Naive thymus-derived CD4-positive, alpha-beta T cell (primary cell): Measurements from ENCODE around the gene ST3GAL6. TPM values are rescaled to one million over a fixed set of nuclear protein-coding genes. Genes with fewer than 3 reads are reported as not detected.

Source experiments
- ATAC-seq: fragments of 150-1000 bp; cut with Tn5 transposase; 2 replicates; pipeline ENCODE4 v1.10.0; 2021; ENCODE audit warnings: mild to moderate bottlenecking, moderate library complexity
- CTCF ChIA-PET: fragments of 350-600 bp; sonication (Branson Sonifier 250); formaldehyde crosslinking; loops from one replicate; lab custom pipeline; 2021; ENCODE audit warnings: antibody characterized with exemption; lab: Charles Lee
- POLR2A ChIA-PET: fragments of 350-600 bp; sonication (Branson Sonifier 250); formaldehyde crosslinking; loops from one replicate; lab custom pipeline; 2021; ENCODE audit warnings: antibody characterized with exemption, inconsistent platforms; lab: Charles Lee
- DNase-seq, 9 donors: peaks; one replicate each; pipeline versions ENCODE4 v3.0.0 to v3.0.0-alpha.2; 2020 to 2022; ENCODE audit warnings: mixed read lengths in 1 of 9
- H3K27ac ChIP-seq: one replicate; pipeline ENCODE4 v1.7.0; 2013; ENCODE audit warnings: mild to moderate bottlenecking, low read depth, low read length, moderate library complexity
- H3K27me3 ChIP-seq, 2 donors: one replicate each; pipeline ENCODE4 v1.7.0; 2013; ENCODE audit warnings: low read length in 2 of 2, mild to moderate bottlenecking in 2 of 2, moderate library complexity in 2 of 2; ENCODE audit not compliant: control insufficient read depth in 2 of 2, insufficient read depth in 2 of 2
- H3K36me3 ChIP-seq, 3 experiments: 1 replicate in 2 of 3; 2 replicates in 1 of 3; pipeline ENCODE4 v1.7.0; 2013; ENCODE audit warnings: low read length in 3 of 3, mild to moderate bottlenecking in 3 of 3, moderate library complexity in 1 of 3; ENCODE audit not compliant: insufficient read depth in 3 of 3, control insufficient read depth in 2 of 3
- H3K4me1 ChIP-seq, 2 donors: one replicate each; pipeline ENCODE4 v1.7.0; 2013; ENCODE audit warnings: low read length in 2 of 2, mild to moderate bottlenecking in 2 of 2, moderate library complexity in 1 of 2; ENCODE audit not compliant: control insufficient read depth in 2 of 2, insufficient read depth in 2 of 2
- H3K4me3 ChIP-seq: 2 replicates; pipeline ENCODE4 v1.7.0; 2013; ENCODE audit warnings: mild to moderate bottlenecking, low read length
- H3K9me3 ChIP-seq, 3 experiments: 1 replicate in 2 of 3; 2 replicates in 1 of 3; pipeline ENCODE4 v1.7.0; 2013; ENCODE audit warnings: low read length in 3 of 3; ENCODE audit not compliant: control insufficient read depth in 2 of 3
- H3K27ac Mint-ChIP-seq, 9 donors: one replicate each; pipeline ENCODE4 v1.8.0; 2020 to 2022; ENCODE audit warnings: mixed read lengths in 9 of 9, mild to moderate bottlenecking in 8 of 9, moderate library complexity in 5 of 9, inconsistent platforms in 2 of 9
- H3K27me3 Mint-ChIP-seq, 5 donors: one replicate each; pipeline ENCODE4 v1.8.0; 2021 to 2022; ENCODE audit warnings: mixed read lengths in 5 of 5, mild to moderate bottlenecking in 1 of 5
- H3K36me3 Mint-ChIP-seq, 5 donors: one replicate each; pipeline ENCODE4 v1.8.0; 2020 to 2022; ENCODE audit warnings: mixed read lengths in 5 of 5, mild to moderate bottlenecking in 3 of 5, inconsistent platforms in 1 of 5
- H3K4me1 Mint-ChIP-seq, 7 donors: one replicate each; pipeline ENCODE4 v1.8.0; 2020 to 2022; ENCODE audit warnings: mixed read lengths in 7 of 7, mild to moderate bottlenecking in 3 of 7, inconsistent platforms in 1 of 7
- H3K4me3 Mint-ChIP-seq, 10 donors: one replicate each; pipeline ENCODE4 v1.8.0; 2020 to 2022; ENCODE audit warnings: mild to moderate bottlenecking in 10 of 10, mixed read lengths in 10 of 10, moderate library complexity in 6 of 10, inconsistent platforms in 2 of 10
- H3K9me3 Mint-ChIP-seq, 11 donors: one replicate each; pipeline ENCODE4 v1.8.0; 2020 to 2022; ENCODE audit warnings: mixed read lengths in 11 of 11, mild to moderate bottlenecking in 4 of 11, inconsistent platforms in 1 of 11, moderate library complexity in 1 of 11
- intact Hi-C, 2 donors: fragments of 100-400 bp; cut with micrococcal nuclease; formaldehyde crosslinking; loops; one replicate each; pipeline ENCODE4 v1.15.1; 2023
- polyA plus RNA-seq, 2 donors: library from polyadenylated mRNA; unstranded; fragments of 300-500 nt; fragmentation: Illumina TruSeq; gene quantifications; one replicate each; pipeline ENCODE4 v1.2.3, GENCODE V29; 2021
- total RNA-seq, 6 experiments: library from RNA in 5 of 6; stranded (reverse) in 5 of 6; gene quantifications; 1 replicate in 5 of 6; 2 replicates in 1 of 6; pipeline ENCODE4 v1.2.3 and lab custom pipeline; 2021 to 2026

Gene ST3GAL6
- total and polyA plus RNA-seq, 7 experiments from 2014 or later, result 0.47 to 13.5 (median 0.78) TPM; not detected in 2

GRCh38 chr3:98744283-98744682 lies 18.9 kb upstream of the ST3GAL6 start:
- no peak for ATAC-seq
- Histone ChIP-seq H3K4me1 (no peaks in the 10 kb centered on the region), H3K4me3 (no peak overlapping the region), H3K36me3 (no peaks in the 10 kb centered on the region), H3K27me3 (no peaks in the 10 kb centered on the region), H3K9me3 (no peaks in the 10 kb centered on the region), H3K27ac (no peak overlapping the region)
- ChIA-PET POLR2A (no interaction called here), CTCF (no interaction called here)
- no peak overlapping the region for H3K4me3 Mint-ChIP-seq
- no peaks in the 10 kb centered on the region for H3K4me1 Mint-ChIP-seq
- intact Hi-C loops, result no loop called here
- peaks cover 0 to 3% (median 0%) of the 10 kb centered on the region in 5 donors for H3K36me3 Mint-ChIP-seq
- peaks cover 0 to 2% (median 0%) of the 10 kb centered on the region in 11 donors for H3K9me3 Mint-ChIP-seq
- H3K27ac Mint-ChIP-seq, result no peak overlapping the region
- H3K27me3 Mint-ChIP-seq, result peaks cover 21 to 42% (median 27%) of the 10 kb centered on the region in 5 donors
- no peak for DNase-seq

- H3K27me3 Mint-ChIP-seq, result peaks cover 21 to 36% (median 23%) of the 10 kb centered on the region in 5 donors
- ATAC-seq, result no peak
- no peak for DNase-seq
- H3K9me3 Mint-ChIP-seq, result peaks cover 0 to 2% (median 0%) of the 10 kb centered on the region in 11 donors
- peaks cover 0 to 3% (median 0%) of the 10 kb centered on the region in 5 donors for H3K36me3 Mint-ChIP-seq
- Histone ChIP-seq H3K27me3 (no peaks in the 10 kb centered on the region), H3K4me1 (no peaks in the 10 kb centered on the region), H3K4me3 (no peak overlapping the region), H3K36me3 (no peaks in the 10 kb centered on the region), H3K27ac (no peak overlapping the region), H3K9me3 (no peaks in the 10 kb centered on the region)
- intact Hi-C loops, result no loop called here
- H3K4me3 Mint-ChIP-seq, result no peak overlapping the region
- H3K27ac Mint-ChIP-seq, result no peak overlapping the region
- H3K4me1 Mint-ChIP-seq, result no peaks in the 10 kb centered on the region
- ChIA-PET POLR2A (no interaction called here), CTCF (no interaction called here)
Observed at GRCh38 chr3:98745718-98746117, 17.4 kb upstream of the ST3GAL6 start.

DNA sequence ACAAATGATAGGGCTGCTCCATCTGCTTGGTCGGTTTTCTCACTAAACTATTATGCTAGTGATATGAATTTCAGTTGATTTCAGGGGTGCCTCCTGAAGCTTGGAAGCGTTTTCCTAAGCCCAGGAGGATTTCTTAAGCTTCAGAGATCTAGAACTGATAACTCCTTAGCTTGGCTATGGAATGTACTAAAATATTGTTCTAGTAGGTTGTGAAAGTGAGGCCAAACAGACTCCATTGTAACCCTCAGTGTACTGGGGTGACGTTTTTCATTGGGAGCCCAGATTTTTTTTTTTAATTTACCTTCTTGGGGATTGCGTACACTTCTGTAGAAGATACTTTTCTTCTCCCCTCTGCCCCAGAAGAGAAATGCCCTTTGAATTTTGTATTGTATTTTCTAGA lies 17.0 kb upstream of the ST3GAL6 start:
- Mint-ChIP-seq H3K9me3 (peaks cover 0 to 2% (median 0%) of the 10 kb centered on the region in 11 donors), H3K27ac (no peak overlapping the region), H3K27me3 (peaks cover 19 to 36% (median 22%) of the 10 kb centered on the region in 5 donors), H3K4me1 (no peaks in the 10 kb centered on the region), H3K36me3 (peaks cover 0 to 3% (median 0%) of the 10 kb centered on the region in 5 donors), H3K4me3 (no peak overlapping the region)
- DNase-seq, result no peak
- ATAC-seq, result no peak
- Histone ChIP-seq H3K27me3 (no peaks in the 10 kb centered on the region), H3K36me3 (no peaks in the 10 kb centered on the region), H3K4me1 (no peaks in the 10 kb centered on the region), H3K4me3 (no peak overlapping the region), H3K9me3 (no peaks in the 10 kb centered on the region), H3K27ac (no peak overlapping the region)
- intact Hi-C loops, result no loop called here
- CTCF ChIA-PET, result no interaction called here
- POLR2A ChIA-PET, result no interaction called here

DNA sequence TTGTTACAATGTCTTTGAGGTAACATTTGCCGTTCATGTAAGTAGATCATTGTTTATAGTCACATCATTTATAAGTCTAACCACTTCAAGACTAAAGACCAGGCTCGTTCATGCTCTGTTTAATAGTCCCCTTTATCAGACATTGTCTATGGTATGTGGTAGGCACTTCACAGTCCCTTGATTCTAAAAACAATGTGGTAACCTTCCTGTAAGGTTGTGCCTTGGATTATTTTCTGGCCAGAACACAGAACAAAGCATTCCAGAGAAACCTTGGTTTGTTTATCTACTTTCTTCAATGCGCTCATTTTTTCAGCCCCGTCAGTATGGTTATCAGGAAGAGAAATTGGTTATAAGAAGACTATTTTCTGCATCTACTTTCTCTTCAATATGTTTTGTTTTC lies 16.3 kb upstream of the ST3GAL6 start:
- ChIA-PET CTCF (no interaction called here), POLR2A (no interaction called here)
- Mint-ChIP-seq H3K4me1 (no peaks in the 10 kb centered on the region), H3K4me3 (no peak overlapping the region), H3K9me3 (no peaks in the 10 kb centered on the region), H3K27ac (no peak overlapping the region), H3K27me3 (peaks cover 19 to 38% (median 21%) of the 10 kb centered on the region in 5 donors), H3K36me3 (peaks cover 0 to 3% (median 0%) of the 10 kb centered on the region in 5 donors)
- DNase-seq (no peak), ATAC-seq (no peak)
- no peaks in the 10 kb centered on the region for H3K4me1 ChIP-seq
- intact Hi-C loops, result no loop called here
- H3K4me3 ChIP-seq, result no peak overlapping the region
- H3K9me3 ChIP-seq, result no peaks in the 10 kb centered on the region
- H3K27me3 ChIP-seq, result no peaks in the 10 kb centered on the region
- no peak overlapping the region for H3K27ac ChIP-seq
- H3K36me3 ChIP-seq, result no peaks in the 10 kb centered on the region

DNA sequence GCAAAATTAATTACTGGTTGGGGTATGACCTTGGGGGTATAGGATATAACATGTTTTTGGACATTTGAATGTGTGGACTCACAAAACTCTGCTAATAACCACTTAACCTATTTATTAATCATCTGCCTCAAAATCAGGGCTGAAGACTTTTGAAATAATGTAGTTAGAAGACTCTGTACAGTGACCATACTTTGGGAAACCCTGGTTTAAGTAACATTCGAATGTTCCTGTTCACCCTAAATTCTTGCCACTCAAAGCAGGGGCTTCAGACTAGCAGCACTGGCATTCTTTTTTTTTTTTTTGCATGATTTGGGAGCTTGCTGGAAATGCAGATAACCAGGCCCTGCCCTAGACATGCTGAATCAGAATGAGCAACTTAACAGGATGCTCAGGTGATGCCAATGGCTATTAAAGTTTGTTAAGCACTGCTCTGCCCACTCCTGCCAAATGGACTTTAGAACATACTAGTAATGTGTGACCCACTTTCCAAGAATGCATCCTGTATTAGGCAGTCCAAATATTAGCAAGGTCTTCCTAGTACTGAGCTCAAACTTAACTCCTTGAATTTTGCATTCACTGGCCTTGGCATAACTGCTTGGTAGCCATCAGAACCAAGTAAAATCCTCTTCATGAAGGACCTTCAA lies 12.7 kb upstream of the ST3GAL6 start:
- Mint-ChIP-seq H3K36me3 (peaks cover 0 to 3% (median 0%) of the 10 kb centered on the region in 5 donors), H3K27me3 (peaks cover 20 to 48% (median 30%) of the 10 kb centered on the region in 5 donors), H3K27ac (no peak overlapping the region), H3K4me1 (no peaks in the 10 kb centered on the region), H3K4me3 (no peak overlapping the region), H3K9me3 (no peaks in the 10 kb centered on the region)
- H3K9me3 ChIP-seq, result no peaks in the 10 kb centered on the region
- ChIA-PET CTCF (no interaction called here), POLR2A (no interaction called here)
- H3K27me3 ChIP-seq, result no peaks in the 10 kb centered on the region
- no peaks in the 10 kb centered on the region for H3K4me1 ChIP-seq
- DNase-seq, result no peak
- no peak overlapping the region for H3K4me3 ChIP-seq
- H3K27ac ChIP-seq, result no peak overlapping the region
- intact Hi-C loops, result no loop called here
- ATAC-seq, result no peak
- H3K36me3 ChIP-seq, result no peaks in the 10 kb centered on the region

GRCh38 chr3:98754483-98754882 lies 8.7 kb upstream of the ST3GAL6 start:
- DNase-seq, result no peak
- Histone ChIP-seq H3K4me3 (no peak overlapping the region), H3K9me3 (no peaks in the 10 kb centered on the region), H3K27ac (no peak overlapping the region), H3K27me3 (no peaks in the 10 kb centered on the region), H3K36me3 (no peaks in the 10 kb centered on the region), H3K4me1 (no peaks in the 10 kb centered on the region)
- H3K4me3 Mint-ChIP-seq, result no peak overlapping the region
- H3K27ac Mint-ChIP-seq, result no peak overlapping the region
- no peaks in the 10 kb centered on the region for H3K4me1 Mint-ChIP-seq
- ChIA-PET POLR2A (no interaction called here), CTCF (no interaction called here)
- intact Hi-C loops, result no loop called here
- peaks cover 7 to 38% (median 24%) of the 10 kb centered on the region in 5 donors for H3K27me3 Mint-ChIP-seq
- ATAC-seq, result no peak
- no peaks in the 10 kb centered on the region for H3K36me3 Mint-ChIP-seq
- H3K9me3 Mint-ChIP-seq, result no peaks in the 10 kb centered on the region

DNA sequence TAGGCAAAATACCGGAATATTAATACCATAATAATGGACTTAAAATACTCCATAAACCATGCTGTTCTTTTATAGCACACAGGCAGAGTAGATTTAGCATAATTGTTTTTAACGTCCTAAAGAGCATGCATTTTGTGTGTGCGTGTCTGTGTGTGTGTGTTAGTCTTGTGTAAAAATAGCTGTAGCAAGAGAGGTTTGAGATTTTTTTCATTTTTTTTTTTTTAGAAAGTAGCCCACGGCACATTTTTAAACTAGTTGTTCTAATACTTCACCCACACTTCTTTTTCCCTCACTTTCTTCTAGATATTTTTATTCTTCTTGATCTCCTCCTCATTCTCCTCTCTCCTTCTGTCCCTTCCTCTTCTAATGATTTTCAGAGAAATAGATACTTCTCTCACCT lies 7.5 kb upstream of the ST3GAL6 start:
- POLR2A ChIA-PET, result no interaction called here

More for the DNA sequence above, 7.5 kb upstream of the ST3GAL6 start:
- CTCF ChIA-PET, result interaction anchor here (0.7 kb wide), 1 partner anchor 452 kb away, joined by 3 read pairs; no protein-coding TSS in a partner anchor
- DNase-seq (no peak), ATAC-seq (no peak)
- intact Hi-C loops, result no loop called here
- Histone ChIP-seq H3K9me3 (no peaks in the 10 kb centered on the region), H3K27ac (no peak overlapping the region), H3K4me3 (no peak overlapping the region), H3K36me3 (no peaks in the 10 kb centered on the region), H3K27me3 (no peaks in the 10 kb centered on the region), H3K4me1 (no peaks in the 10 kb centered on the region)
- H3K4me1 Mint-ChIP-seq, result peaks cover 0 to 7% (median 0%) of the 10 kb centered on the region in 7 donors
- H3K36me3 Mint-ChIP-seq, result no peaks in the 10 kb centered on the region
- no peak overlapping the region for H3K27ac Mint-ChIP-seq
- H3K27me3 Mint-ChIP-seq, result peaks cover 7 to 38% (median 24%) of the 10 kb centered on the region in 5 donors
- H3K4me3 Mint-ChIP-seq, result no peak overlapping the region
- no peaks in the 10 kb centered on the region for H3K9me3 Mint-ChIP-seq
